ENCODE measurements around the gene BACH2. TPM values are rescaled to one million over a fixed set of nuclear protein-coding genes. Genes with fewer than 3 reads are reported as not detected.

BACH2 gene
- total RNA-seq, 2 experiments from 2014 or later: 30.3 to 31.1 TPM

DNA sequence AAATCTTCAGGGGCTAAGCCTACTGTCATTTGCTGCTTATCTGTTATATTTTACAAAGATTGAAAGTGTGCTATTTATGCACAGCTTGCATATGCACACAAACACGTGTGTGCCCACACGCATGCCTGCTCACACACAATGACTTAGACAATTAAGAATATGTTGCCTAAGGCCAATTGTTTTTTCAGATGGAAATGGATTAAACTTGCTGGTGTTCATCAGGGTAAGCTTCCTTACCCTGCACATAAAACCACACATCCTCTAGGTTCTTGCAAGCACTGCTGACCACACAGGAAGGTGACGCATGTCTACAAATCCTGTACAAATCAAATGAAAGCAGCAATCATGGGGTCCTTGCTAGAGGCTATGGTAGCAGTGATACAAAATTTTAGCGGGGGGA lies 344.0 kb downstream of the BACH2 start:
- Mint-ChIP-seq H3K36me3 (ENCODE audit: low read depth) (peaks cover 36% of the 10 kb centered on the region), H3K9me3 (no peaks in the 10 kb centered on the region), H3K27me3 (no peaks in the 10 kb centered on the region), H3K27ac (peak overlapping the region; percentile 74), H3K4me3 (peak overlapping the region; percentile 46), H3K4me1 (peaks cover 64% of the 10 kb centered on the region)
- CTCF ChIA-PET: interaction anchor here (1.2 to 5.5 kb wide), 4 partner anchors 12 to 527 kb away, joined by 3 to 49 read pairs (median 4); no protein-coding TSS in a partner anchor
- peak; percentile 73 for DNase-seq
- POLR2A ChIA-PET: interaction anchor here (0.8 to 2.1 kb wide), 11 partner anchors 12 to 521 kb away, joined by 3 to 6 read pairs (median 4); partner anchors contain the start of genes BACH2 and MDN1

DNA sequence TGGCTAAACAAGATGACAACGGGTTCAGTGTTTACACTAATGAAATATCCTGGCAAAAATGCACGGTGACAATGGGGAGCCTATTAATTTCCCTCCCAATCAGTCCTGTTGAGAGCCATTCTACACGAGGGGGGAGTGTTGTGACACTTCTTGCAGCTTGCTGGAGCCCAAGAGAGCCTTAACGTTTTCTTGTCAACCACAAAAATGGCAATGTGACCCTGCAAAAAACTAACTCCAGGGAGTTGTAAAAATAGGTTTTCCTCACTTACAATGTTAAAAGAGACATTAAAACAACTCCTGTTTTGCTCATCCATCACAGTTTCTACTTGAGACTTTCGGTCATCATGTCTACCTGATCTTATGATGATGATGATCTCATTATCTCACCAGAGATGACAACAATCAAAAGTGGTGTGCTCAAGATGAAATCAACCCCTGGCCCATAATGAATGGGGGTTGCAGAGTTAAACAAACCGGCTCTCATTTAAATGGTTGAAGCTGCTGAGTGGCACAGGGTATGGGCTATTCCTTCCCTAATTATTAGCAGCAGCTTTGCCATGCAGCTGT lies 344.5 kb downstream of the BACH2 start:
- CTCF ChIA-PET: interaction anchor here (1.2 to 5.5 kb wide), 4 partner anchors 12 to 527 kb away, joined by 3 to 49 read pairs (median 4); no protein-coding TSS in a partner anchor
- peak overlapping the region; percentile 74 for H3K27ac Mint-ChIP-seq
- peak; percentile 33 for DNase-seq
- peaks cover 64% of the 10 kb centered on the region for H3K4me1 Mint-ChIP-seq
- no peaks in the 10 kb centered on the region for H3K9me3 Mint-ChIP-seq
- H3K4me3 Mint-ChIP-seq: peak overlapping the region; percentile 46
- POLR2A ChIA-PET: interaction anchor here (0.8 to 2.1 kb wide), 11 partner anchors 12 to 521 kb away, joined by 3 to 6 read pairs (median 4); partner anchors contain the start of genes BACH2 and MDN1
- H3K27me3 Mint-ChIP-seq: no peaks in the 10 kb centered on the region
- H3K36me3 Mint-ChIP-seq (ENCODE audit: low read depth): peaks cover 38% of the 10 kb centered on the region

DNA sequence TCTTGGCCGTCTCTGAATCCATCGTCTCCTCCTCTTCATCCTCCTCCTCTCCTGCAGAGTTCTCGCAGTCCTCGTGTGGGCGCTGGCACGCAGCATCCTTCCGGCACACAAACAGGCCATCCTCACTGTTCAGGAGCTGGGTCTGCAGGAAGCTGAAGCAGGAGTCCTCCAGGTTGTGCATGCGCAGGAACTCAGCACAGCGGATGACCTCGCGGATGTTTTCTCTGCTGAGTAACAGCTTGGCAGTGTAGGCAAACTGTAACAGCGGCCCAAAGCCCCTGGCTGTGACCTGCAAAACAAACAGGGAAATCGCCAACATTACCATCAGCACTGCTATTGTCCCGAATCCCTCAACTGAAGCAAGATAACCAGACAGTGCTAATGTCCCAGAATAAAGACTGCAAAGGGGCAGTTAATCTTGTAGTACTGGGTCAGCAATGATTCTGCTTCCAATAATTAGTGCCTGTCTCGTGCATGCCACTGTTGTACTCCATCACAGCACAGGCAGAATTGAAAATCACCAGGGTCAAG lies 345.0 kb downstream of the BACH2 start:
- peaks cover 42% of the 10 kb centered on the region for H3K36me3 Mint-ChIP-seq (ENCODE audit: low read depth)
- peak overlapping the region; percentile 46 for H3K4me3 Mint-ChIP-seq
- no peak for DNase-seq
- H3K27ac Mint-ChIP-seq: peak overlapping the region; percentile 74
- CTCF ChIA-PET: interaction anchor here (1.2 to 5.5 kb wide), 3 partner anchors 11 to 528 kb away, joined by 3 to 49 read pairs (median 4); no protein-coding TSS in a partner anchor
- H3K27me3 Mint-ChIP-seq: no peaks in the 10 kb centered on the region
- no peaks in the 10 kb centered on the region for H3K9me3 Mint-ChIP-seq
- POLR2A ChIA-PET: interaction anchor here (0.6 to 2.1 kb wide), 5 partner anchors 11 to 460 kb away, joined by 3 to 6 read pairs (median 4); partner anchors contain the start of gene BACH2
- peaks cover 63% of the 10 kb centered on the region for H3K4me1 Mint-ChIP-seq

DNA sequence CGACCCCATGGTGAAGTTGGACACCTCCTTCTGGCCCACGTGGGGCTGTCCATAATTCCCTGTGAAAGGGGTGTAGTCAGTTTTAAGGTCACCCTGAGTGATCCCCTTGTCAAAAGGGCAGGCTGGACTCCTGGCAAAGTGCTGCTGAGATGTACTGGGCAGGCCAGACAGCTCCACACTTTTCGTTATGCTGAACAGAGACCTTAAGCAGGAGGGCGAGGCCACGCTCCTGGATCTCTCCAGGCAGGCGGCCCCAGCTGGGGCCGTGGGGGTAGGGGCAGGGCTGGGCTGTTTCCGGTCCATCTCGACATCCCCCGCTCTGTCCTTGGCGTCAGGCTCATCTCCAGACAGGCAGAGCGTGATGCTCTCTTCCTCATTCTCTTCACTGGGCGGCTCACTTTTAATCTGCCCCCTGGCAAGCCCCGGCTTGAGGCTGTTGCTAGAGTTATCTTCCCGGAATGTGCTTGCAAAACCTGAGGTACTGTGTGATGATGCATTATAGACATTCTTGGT lies 345.7 kb downstream of the BACH2 start:
- ChIA-PET POLR2A (interaction anchor here (0.6 to 1.7 kb wide), 2 partner anchors 130 to 133 kb away, joined by 3 to 6 read pairs; no protein-coding TSS in a partner anchor), CTCF (interaction anchor here (1.5 to 5.5 kb wide), 2 partner anchors 11 to 528 kb away, joined by 6 to 49 read pairs; no protein-coding TSS in a partner anchor)
- DNase-seq: no peak
- H3K4me1 Mint-ChIP-seq: peaks cover 59% of the 10 kb centered on the region
- peaks cover 43% of the 10 kb centered on the region for H3K36me3 Mint-ChIP-seq (ENCODE audit: low read depth)
- H3K9me3 Mint-ChIP-seq: no peaks in the 10 kb centered on the region
- no peak overlapping the region for H3K4me3 Mint-ChIP-seq
- no peaks in the 10 kb centered on the region for H3K27me3 Mint-ChIP-seq
- no peak overlapping the region for H3K27ac Mint-ChIP-seq

DNA sequence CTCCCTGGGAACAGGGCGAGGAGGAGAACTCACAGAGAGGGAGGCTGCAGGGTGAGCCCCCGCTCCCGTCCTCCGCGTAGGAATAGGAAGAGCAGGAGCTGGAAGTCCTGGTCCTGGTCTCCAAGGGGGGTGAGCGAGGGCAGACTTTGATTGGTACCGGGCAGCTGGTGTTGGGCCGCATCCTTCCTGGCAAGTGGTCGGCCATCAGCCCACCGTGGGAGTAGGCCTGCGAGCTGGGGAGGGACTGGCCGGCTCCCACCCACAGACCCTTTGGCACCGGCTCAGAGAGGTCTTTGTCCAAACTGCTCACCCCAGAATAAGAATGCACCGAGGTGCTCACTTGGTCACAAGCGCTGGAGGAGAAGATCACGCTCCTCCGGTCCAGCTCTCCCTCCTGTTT lies 346.2 kb downstream of the BACH2 start:
- no peaks in the 10 kb centered on the region for H3K27me3 Mint-ChIP-seq
- no peaks in the 10 kb centered on the region for H3K9me3 Mint-ChIP-seq
- no peak for DNase-seq
- H3K4me1 Mint-ChIP-seq: peaks cover 57% of the 10 kb centered on the region
- H3K4me3 Mint-ChIP-seq: no peak overlapping the region
- POLR2A ChIA-PET: no interaction called here
- H3K27ac Mint-ChIP-seq: no peak overlapping the region
- H3K36me3 Mint-ChIP-seq (ENCODE audit: low read depth): peaks cover 48% of the 10 kb centered on the region
- CTCF ChIA-PET: interaction anchor here (1.5 to 5.5 kb wide), 2 partner anchors 10 to 529 kb away, joined by 6 to 49 read pairs; no protein-coding TSS in a partner anchor

DNA sequence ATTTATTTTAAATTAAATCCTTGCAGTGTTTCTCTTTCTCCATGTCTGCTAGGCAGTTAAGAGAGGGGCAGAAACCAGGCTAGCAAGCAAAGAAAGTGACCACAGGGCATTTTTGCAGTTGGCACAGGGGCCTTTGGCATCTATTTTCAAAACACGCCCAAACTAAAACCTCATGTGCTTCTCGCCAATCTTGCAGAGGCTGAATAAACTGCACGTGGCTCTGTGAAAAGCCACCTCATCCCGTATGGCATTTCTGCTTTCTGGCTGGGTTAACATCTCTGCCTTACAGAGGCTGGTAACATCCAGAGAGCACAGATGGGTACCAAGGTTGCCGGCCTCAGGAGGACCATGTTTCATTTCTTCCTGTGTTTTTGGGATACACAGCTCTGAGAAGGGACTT lies 347.8 kb downstream of the BACH2 start:
- Mint-ChIP-seq H3K36me3 (ENCODE audit: low read depth) (peaks cover 53% of the 10 kb centered on the region), H3K27me3 (no peaks in the 10 kb centered on the region), H3K4me1 (peaks cover 52% of the 10 kb centered on the region), H3K4me3 (no peak overlapping the region), H3K9me3 (no peaks in the 10 kb centered on the region), H3K27ac (no peak overlapping the region)
- ChIA-PET CTCF (interaction anchor here (1.8 kb wide), 1 partner anchor 8 kb away, joined by 6 read pairs; no protein-coding TSS in a partner anchor), POLR2A (no interaction called here)
- DNase-seq: no peak

DNA sequence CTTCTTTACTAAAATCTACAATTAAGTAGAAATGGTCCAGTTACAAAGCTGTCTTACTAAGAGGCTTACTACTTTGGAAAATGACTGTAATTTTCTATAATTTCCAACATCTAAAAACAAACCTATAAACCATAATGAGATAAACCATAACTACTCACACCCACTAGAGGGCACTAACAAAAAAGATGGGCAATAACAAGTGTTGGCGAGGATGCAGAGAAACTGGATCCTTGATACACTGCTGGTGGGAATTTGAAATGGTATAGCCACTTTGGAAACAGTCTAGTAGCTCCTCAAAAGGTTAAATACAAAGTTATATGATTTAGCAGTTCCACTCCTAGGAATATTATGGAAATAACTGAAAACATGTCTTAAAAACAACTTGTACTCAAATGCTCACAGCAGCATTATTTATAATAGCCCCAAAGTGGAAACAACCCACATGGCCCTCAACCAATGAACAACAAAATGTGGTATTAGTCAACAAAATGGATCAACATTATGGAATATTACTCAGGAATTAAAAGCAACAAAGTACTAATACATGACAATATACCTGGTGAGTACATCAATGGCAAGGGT lies 351.7 kb downstream of the BACH2 start:
- Mint-ChIP-seq H3K27me3 (no peaks in the 10 kb centered on the region), H3K4me1 (peaks cover 31% of the 10 kb centered on the region), H3K36me3 (ENCODE audit: low read depth) (peaks cover 44% of the 10 kb centered on the region), H3K9me3 (no peaks in the 10 kb centered on the region), H3K27ac (no peak overlapping the region), H3K4me3 (no peak overlapping the region)
- DNase-seq: no peak
- POLR2A ChIA-PET: no interaction called here
- CTCF ChIA-PET: interaction anchor here (0.7 to 6.6 kb wide), 7 partner anchors 41 to 545 kb away, joined by 3 to 192 read pairs (median 5); no protein-coding TSS in a partner anchor

DNA sequence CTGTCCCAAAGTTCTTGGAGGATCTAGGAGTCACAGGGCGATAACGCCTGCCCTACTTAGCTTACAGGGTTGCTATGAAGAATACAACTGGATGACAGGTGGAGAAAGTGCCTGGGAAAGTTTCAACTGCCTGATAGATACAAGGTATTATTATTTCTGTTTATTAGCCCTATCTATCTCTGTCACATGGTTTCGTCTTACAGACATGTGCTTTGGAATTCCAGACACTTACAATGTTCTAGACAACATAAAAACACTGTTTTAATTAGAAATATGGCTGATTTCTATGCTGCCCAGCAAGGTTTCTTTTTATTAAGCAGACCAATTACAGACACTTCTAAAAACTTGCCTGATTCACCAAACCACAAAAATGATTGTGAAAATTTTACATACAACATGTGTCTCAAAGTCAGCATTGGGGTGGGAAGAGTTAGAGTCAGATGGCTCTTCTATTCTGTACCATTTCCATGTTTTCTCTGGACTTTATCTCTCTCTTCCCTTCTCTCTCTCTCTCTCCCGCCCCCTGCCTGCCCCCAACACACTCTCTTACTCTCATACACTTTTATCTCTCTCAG lies 352.4 kb downstream of the BACH2 start:
- DNase-seq: no peak
- no peak overlapping the region for H3K27ac Mint-ChIP-seq
- H3K9me3 Mint-ChIP-seq: no peaks in the 10 kb centered on the region
- peaks cover 27% of the 10 kb centered on the region for H3K4me1 Mint-ChIP-seq
- H3K27me3 Mint-ChIP-seq: no peaks in the 10 kb centered on the region
- ChIA-PET POLR2A (interaction anchor here (1.1 kb wide), 1 partner anchor 535 kb away, joined by 4 read pairs; no protein-coding TSS in a partner anchor), CTCF (interaction anchor here (0.7 to 6.6 kb wide), 8 partner anchors 42 to 546 kb away, joined by 3 to 192 read pairs (median 5); no protein-coding TSS in a partner anchor)
- no peak overlapping the region for H3K4me3 Mint-ChIP-seq
- H3K36me3 Mint-ChIP-seq (ENCODE audit: low read depth): peaks cover 38% of the 10 kb centered on the region

DNA sequence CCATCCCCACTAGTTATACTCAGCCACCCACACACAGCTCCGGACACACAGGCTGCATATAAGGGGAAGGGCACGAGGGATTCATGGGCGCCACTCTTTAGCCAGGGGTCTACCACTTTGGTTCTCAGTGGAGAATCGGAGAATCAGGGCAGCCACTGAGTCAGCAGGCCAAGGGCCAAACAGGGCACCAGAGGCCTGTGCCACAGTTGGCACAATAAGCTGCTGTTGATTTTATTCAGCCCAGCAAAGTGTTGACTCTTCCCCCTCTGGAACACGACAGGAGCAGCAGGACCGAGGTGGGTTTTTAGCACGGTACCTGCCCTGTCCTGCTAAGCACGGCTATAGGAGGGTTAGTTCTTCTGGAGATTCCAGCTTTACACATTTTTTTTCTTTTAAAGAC lies 354.0 kb downstream of the BACH2 start:
- H3K36me3 Mint-ChIP-seq (ENCODE audit: low read depth): peaks cover 41% of the 10 kb centered on the region
- H3K27ac Mint-ChIP-seq: no peak overlapping the region
- POLR2A ChIA-PET: interaction anchor here (0.6 kb wide), 1 partner anchor 342 kb away, joined by 3 read pairs; no protein-coding TSS in a partner anchor
- H3K4me3 Mint-ChIP-seq: no peak overlapping the region
- CTCF ChIA-PET: interaction anchor here (1.2 to 6.6 kb wide), 4 partner anchors 14 to 538 kb away, joined by 3 to 192 read pairs (median 9); no protein-coding TSS in a partner anchor
- no peak for DNase-seq
- H3K27me3 Mint-ChIP-seq: no peaks in the 10 kb centered on the region
- no peaks in the 10 kb centered on the region for H3K9me3 Mint-ChIP-seq
- peaks cover 28% of the 10 kb centered on the region for H3K4me1 Mint-ChIP-seq

DNA sequence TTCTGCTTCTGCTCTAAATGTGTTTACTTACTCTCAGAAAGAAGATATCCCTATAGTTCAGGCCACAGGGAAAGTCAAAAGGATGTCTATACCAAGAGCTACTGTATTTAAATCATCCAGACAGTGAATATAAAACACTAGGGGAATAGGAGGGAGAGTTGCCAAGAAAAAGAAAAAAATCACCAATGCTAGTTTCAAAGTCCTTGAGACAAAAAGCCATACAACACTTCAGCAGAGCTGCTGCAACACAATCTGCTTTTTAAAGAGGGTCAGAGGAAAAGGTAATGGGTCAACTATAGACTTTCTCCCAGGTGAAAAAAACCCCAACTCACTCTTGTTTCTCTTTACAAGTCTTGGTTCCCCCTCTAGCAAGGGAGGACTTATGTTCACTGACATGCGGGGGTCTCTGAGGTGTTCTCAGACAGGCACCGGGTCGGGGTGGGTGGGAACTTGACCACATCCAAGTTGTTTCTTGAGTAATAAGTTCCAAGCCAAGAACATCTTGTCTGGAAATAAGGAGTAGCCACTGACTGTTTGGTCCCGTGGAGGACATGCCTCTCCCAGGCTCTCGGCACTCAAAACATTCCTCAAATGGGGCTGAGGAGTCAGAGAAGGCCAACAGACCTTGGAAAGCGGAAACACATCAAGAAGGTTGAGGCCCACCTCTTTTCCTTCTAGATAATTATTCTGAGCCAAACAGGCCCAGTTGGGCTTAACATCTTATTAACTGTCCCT lies 354.7 kb downstream of the BACH2 start:
- CTCF ChIA-PET: interaction anchor here (0.6 to 6.6 kb wide), 13 partner anchors 11 to 539 kb away, joined by 3 to 192 read pairs (median 13); partner anchors contain the start of gene MDN1
- Mint-ChIP-seq H3K27ac (no peak overlapping the region), H3K4me1 (peaks cover 28% of the 10 kb centered on the region), H3K36me3 (ENCODE audit: low read depth) (peaks cover 36% of the 10 kb centered on the region), H3K4me3 (no peak overlapping the region), H3K9me3 (no peaks in the 10 kb centered on the region), H3K27me3 (no peaks in the 10 kb centered on the region)
- DNase-seq: no peak
- POLR2A ChIA-PET: interaction anchor here (1.6 to 1.7 kb wide), 2 partner anchors 344 to 347 kb away, joined by 3 to 7 read pairs; no protein-coding TSS in a partner anchor

DNA sequence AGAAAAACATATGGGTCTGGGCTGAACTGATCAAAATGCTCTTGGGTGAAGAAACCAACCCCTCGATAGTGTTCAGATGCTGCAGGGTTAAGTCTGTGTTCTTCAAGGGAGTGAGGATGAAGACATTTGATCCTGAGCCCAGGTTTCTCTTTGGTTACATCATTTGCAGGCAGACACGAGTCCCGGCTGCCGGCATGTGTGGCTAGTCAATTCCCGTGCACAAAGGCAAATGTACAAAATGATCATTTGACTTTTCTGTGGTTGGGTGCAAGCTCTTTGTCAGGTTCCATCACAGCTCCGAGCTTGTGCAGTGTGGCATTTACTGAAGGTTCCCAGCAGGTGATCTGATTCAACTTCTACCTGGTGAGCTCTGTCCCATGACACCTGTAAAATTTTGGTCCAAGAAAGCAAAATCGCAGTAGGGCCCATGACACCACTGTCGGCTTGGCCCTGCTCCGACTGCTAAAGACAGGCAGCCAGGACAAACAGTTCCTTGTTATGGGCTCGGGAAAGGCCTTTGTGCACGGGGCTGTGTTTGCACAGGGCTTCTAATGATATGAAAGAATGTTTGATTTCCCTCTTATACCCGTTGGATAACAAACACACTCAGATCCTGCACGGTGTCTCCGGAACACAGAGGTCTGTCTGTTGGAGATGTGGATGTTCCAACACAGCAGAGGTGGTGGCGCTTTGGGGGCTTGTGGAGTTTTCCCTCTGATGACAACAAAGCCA lies 355.4 kb downstream of the BACH2 start:
- Mint-ChIP-seq H3K4me3 (no peak overlapping the region), H3K9me3 (no peaks in the 10 kb centered on the region), H3K27me3 (no peaks in the 10 kb centered on the region), H3K36me3 (ENCODE audit: low read depth) (peaks cover 31% of the 10 kb centered on the region), H3K27ac (no peak overlapping the region), H3K4me1 (peaks cover 25% of the 10 kb centered on the region)
- ChIA-PET CTCF (interaction anchor here (0.5 to 6.6 kb wide), 85 partner anchors 8 to 678 kb away, joined by 3 to 192 read pairs (median 4); partner anchors contain the start of genes ANKRD6, BACH2, CASP8AP2 and MDN1), POLR2A (interaction anchor here (0.8 to 1.7 kb wide), 9 partner anchors 11 to 538 kb away, joined by 3 to 7 read pairs (median 5); no protein-coding TSS in a partner anchor)
- no peak for DNase-seq

All from activated CD4-positive, alpha-beta memory T cell treated with anti-CD3 and anti-CD28 coated beads, Interleukin-2, amount 10 ng/mL, durations not matched to agents 7 days and 5 days (primary cell).